CD14-positive monocyte (primary cell): Measurements from ENCODE around the gene ACSF2. TPM values are rescaled to one million over a fixed set of nuclear protein-coding genes. Genes with fewer than 3 reads are reported as not detected.
A peak's percentile ranks its signal among the peaks of the same experiment; 100 is the strongest.

ENCODE experiments used
- DNase-seq, 3 donors: peaks; one replicate each; pipeline ENCODE4 v3.0.0-alpha.2; 2011 to 2022
- H2AFZ ChIP-seq: 2 replicates; pipeline ENCODE4 v1.6.0; 2012; ENCODE audit warnings: mild to moderate bottlenecking, low read depth, low read length, inconsistent platforms; ENCODE audit not compliant: insufficient read depth, poor library complexity, severe bottlenecking
- H3K27ac ChIP-seq, 2 donors: 1 replicate in 1 of 2; 2 replicates in 1 of 2; pipeline ENCODE4 v1.5.1; 2012 to 2013; ENCODE audit warnings: low read length in 2 of 2, control low read depth in 1 of 2, inconsistent platforms in 1 of 2, low read depth in 1 of 2, mild to moderate bottlenecking in 1 of 2
- H3K27me3 ChIP-seq, 2 donors: one replicate each; pipeline versions ENCODE4 v1.6.0 to v1.6.1; 2011 to 2013; ENCODE audit warnings: low read length in 2 of 2; ENCODE audit not compliant: control insufficient read depth in 2 of 2, insufficient read depth in 2 of 2
- H3K36me3 ChIP-seq, 2 donors: replicated peaks in 1 of 2; 1 replicate in 1 of 2; 2 replicates in 1 of 2; pipeline versions ENCODE4 v1.5.1 to v1.6.1; 2012 to 2013; ENCODE audit warnings: low read length in 2 of 2, control low read depth in 1 of 2, inconsistent platforms in 1 of 2, mild to moderate bottlenecking in 1 of 2; ENCODE audit not compliant: insufficient read depth in 2 of 2, control insufficient read depth in 1 of 2
- H3K4me1 ChIP-seq, 2 donors: 1 replicate in 1 of 2; 2 replicates in 1 of 2; pipeline versions ENCODE4 v1.5.1 to v1.6.1; 2012 to 2013; ENCODE audit warnings: low read length in 2 of 2, control low read depth in 1 of 2, inconsistent platforms in 1 of 2, mild to moderate bottlenecking in 1 of 2, moderate library complexity in 1 of 2; ENCODE audit not compliant: insufficient read depth in 2 of 2, control insufficient read depth in 1 of 2
- H3K4me2 ChIP-seq: replicated peaks from 2 replicates; pipeline ENCODE3; 2012; ENCODE audit warnings: low read length, moderate library complexity, mild to moderate bottlenecking; ENCODE audit not compliant: poor library complexity, severe bottlenecking; ENCODE audit errors: extremely low read depth
- H3K4me3 ChIP-seq, 3 experiments: fragments of 200-600 bp in 1 of 3; sonication (generic) in 1 of 3; replicated peaks in 1 of 3; 1 replicate in 2 of 3; 2 replicates in 1 of 3; pipeline ENCODE4 v1.5.1; 2011 to 2013; ENCODE audit warnings: low read length in 3 of 3, mild to moderate bottlenecking in 3 of 3, control low read depth in 2 of 3, low read depth in 2 of 3, inconsistent platforms in 1 of 3, moderate library complexity in 1 of 3
- H3K79me2 ChIP-seq: 2 replicates; pipeline ENCODE4 v1.6.0; 2012; ENCODE audit warnings: mild to moderate bottlenecking, control low read depth, inconsistent platforms, low read length, moderate library complexity; ENCODE audit not compliant: insufficient read depth
- H3K9ac ChIP-seq: 2 replicates; pipeline ENCODE4 v1.6.0; 2017; ENCODE audit warnings: low read length, mild to moderate bottlenecking; ENCODE audit not compliant: insufficient read depth, poor library complexity, severe bottlenecking
- H3K9me3 ChIP-seq, 2 donors: replicated peaks in 1 of 2; 1 replicate in 1 of 2; 2 replicates in 1 of 2; pipeline versions ENCODE4 v1.5.1 to v1.6.1; 2012 to 2013; ENCODE audit warnings: low read length in 2 of 2, control low read depth in 1 of 2; ENCODE audit not compliant: control insufficient read depth in 1 of 2, insufficient read depth in 1 of 2
- H4K20me1 ChIP-seq: 2 replicates; pipeline ENCODE4 v1.6.0; 2012; ENCODE audit warnings: mild to moderate bottlenecking, low read length, control low read depth, moderate library complexity; ENCODE audit not compliant: insufficient read depth
- H3K27ac Mint-ChIP-seq, 7 donors: one replicate each; pipeline ENCODE4 v1.8.0; 2020; ENCODE audit warnings: mild to moderate bottlenecking in 7 of 7, mixed read lengths in 7 of 7, moderate library complexity in 6 of 7, inconsistent platforms in 2 of 7
- H3K27me3 Mint-ChIP-seq, 3 donors: one replicate each; pipeline ENCODE4 v1.8.0; 2021 to 2022; ENCODE audit warnings: low read depth in 3 of 3, mild to moderate bottlenecking in 3 of 3, mixed read lengths in 3 of 3, moderate library complexity in 3 of 3, inconsistent platforms in 1 of 3
- H3K36me3 Mint-ChIP-seq, 2 donors: one replicate each; pipeline ENCODE4 v1.8.0; 2020; ENCODE audit warnings: mixed read lengths in 2 of 2, inconsistent platforms in 1 of 2, mild to moderate bottlenecking in 1 of 2
- H3K4me1 Mint-ChIP-seq: one replicate; pipeline ENCODE4 v1.8.0; 2020; ENCODE audit warnings: mild to moderate bottlenecking, mixed read lengths
- H3K4me3 Mint-ChIP-seq, 2 donors: one replicate each; pipeline ENCODE4 v1.8.0; 2020; ENCODE audit warnings: mild to moderate bottlenecking in 2 of 2, mixed read lengths in 2 of 2, moderate library complexity in 1 of 2
- H3K9me3 Mint-ChIP-seq, 7 donors: one replicate each; pipeline ENCODE4 v1.8.0; 2020 to 2022; ENCODE audit warnings: mixed read lengths in 7 of 7, mild to moderate bottlenecking in 6 of 7, moderate library complexity in 6 of 7, inconsistent platforms in 2 of 7
- CTCF ChIP-seq: fragments of 200-600 bp; IDR thresholded peaks from one replicate; pipeline ENCODE4 v1.8.0; 2022; ENCODE audit warnings: antibody characterized with exemption, mild to moderate bottlenecking
- WGBS: methylation state at CpG from one replicate; pipeline ENCODE4 v1.1.5; 2013; ENCODE audit warnings: missing lambda C conversion rate; ENCODE audit not compliant: insufficient coverage; 5-methylcytosine and 5-hydroxymethylcytosine counted together
- intact Hi-C, 2 donors: fragments of 100-400 bp; cut with micrococcal nuclease; formaldehyde crosslinking; loops; one replicate each; pipeline versions ENCODE4 v1.15.0 to v1.15.1; 2023
- polyA plus RNA-seq, 3 donors: library from polyadenylated mRNA; depleted of rRNA in 1 of 3; unstranded in 2 of 3; stranded (reverse) in 1 of 3; fragments of 300-500 nt in 2 of 3; fragments of >200 nt in 1 of 3; fragmentation: Illumina TruSeq in 2 of 3; gene quantifications; 1 replicate in 2 of 3; 2 replicates in 1 of 3; pipeline ENCODE4 v1.2.3, GENCODE V29; 2012 to 2021

The ACSF2 gene
- polyA plus RNA-seq, 3 donors: 2.8 to 24.4 (median 5.5) TPM

GRCh38 chr17:50481648-50482047 is 55.6 kb downstream of the ACSF2 start:
- no peak overlapping the region for H3K4me2 ChIP-seq
- intact Hi-C loops: loop anchor here (2.0 to 10.0 kb wide), 5 partner anchors 23 to 201 kb away; partner anchors contain the start of gene SPATA20 (in 1 of the 2)
- H3K9ac ChIP-seq: no peak overlapping the region
- peaks cover 10% of the 10 kb centered on the region for H3K79me2 ChIP-seq
- no peaks in the 10 kb centered on the region for H3K9me3 ChIP-seq
- H4K20me1 ChIP-seq: peaks cover 21% of the 10 kb centered on the region
- no peak overlapping the region for H3K4me3 ChIP-seq
- peaks cover 33 to 48% of the 10 kb centered on the region in 2 donors for H3K4me1 ChIP-seq
- no peak for DNase-seq
- Mint-ChIP-seq H3K4me3 (no peak overlapping the region), H3K9me3 (peaks cover 0 to 5% (median 0%) of the 10 kb centered on the region in 7 donors), H3K4me1 (peaks cover 33% of the 10 kb centered on the region), H3K27me3 (peaks cover 0 to 9% (median 4%) of the 10 kb centered on the region in 3 donors), H3K36me3 (peaks cover 28 to 39% of the 10 kb centered on the region in 2 donors), H3K27ac (peak overlapping the region in 4 of 7 donors; percentile 20 to 77 (median 56))
- WGBS: no CpG with 5 or more reads among the region's 4 CpGs
- no peak overlapping the region for H2AFZ ChIP-seq
- peak overlapping the region in 1 of 2 donors; percentile 38 for H3K27ac ChIP-seq
- TF ChIP-seq CTCF: no peak
- peaks cover 30 to 33% of the 10 kb centered on the region in 2 donors for H3K36me3 ChIP-seq
- peaks cover 0 to 2% of the 10 kb centered on the region in 2 donors for H3K27me3 ChIP-seq

- no peaks in the 10 kb centered on the region for H3K9me3 ChIP-seq
- no peak for DNase-seq
- peaks cover 21% of the 10 kb centered on the region for H4K20me1 ChIP-seq
- peaks cover 0 to 5% (median 0%) of the 10 kb centered on the region in 7 donors for H3K9me3 Mint-ChIP-seq
- H3K4me1 Mint-ChIP-seq: peaks cover 33% of the 10 kb centered on the region
- no peak overlapping the region for H3K9ac ChIP-seq
- H3K36me3 ChIP-seq: peaks cover 30 to 37% of the 10 kb centered on the region in 2 donors
- no peak for TF ChIP-seq CTCF
- peaks cover 33 to 48% of the 10 kb centered on the region in 2 donors for H3K4me1 ChIP-seq
- H3K79me2 ChIP-seq: peaks cover 10% of the 10 kb centered on the region
- no peak overlapping the region for H2AFZ ChIP-seq
- WGBS: 96% methylated on average over 20 of the region's 23 CpGs
- peaks cover 30 to 43% of the 10 kb centered on the region in 2 donors for H3K36me3 Mint-ChIP-seq
- H3K27me3 ChIP-seq: no peaks in the 10 kb centered on the region
- H3K4me3 Mint-ChIP-seq: no peak overlapping the region
- no peak overlapping the region for H3K4me2 ChIP-seq
- H3K27ac Mint-ChIP-seq: peak overlapping the region in 4 of 7 donors; percentile 20 to 77 (median 64)
- H3K27me3 Mint-ChIP-seq: peaks cover 0 to 5% (median 0%) of the 10 kb centered on the region in 3 donors
- no peak overlapping the region for H3K27ac ChIP-seq
- H3K4me3 ChIP-seq: no peak overlapping the region
- intact Hi-C loops: loop anchor here (5.0 to 10.0 kb wide), 4 partner anchors 60 to 200 kb away; partner anchors contain the start of gene SPATA20 (in 1 of the 2)
These were observed 56.1 kb downstream of the ACSF2 start for GRCh38 chr17:50482110-50482509.
